Activated CD8-positive, alpha-beta T cell treated with anti-CD3 and anti-CD28 coated beads for 36 hours (primary cell): ENCODE data around the gene TYRO3. TPM values are rescaled to one million over a fixed set of nuclear protein-coding genes. Genes with fewer than 3 reads are reported as not detected.
A peak's percentile ranks its signal among the peaks of the same experiment; 100 is the strongest.

Source experiments
- ATAC-seq: fragments of 200-7000 bp; cut with Tn5 transposase; one replicate; pipeline ENCODE4 v1.10.0; 2021; ENCODE audit warnings: mild to moderate bottlenecking, moderate library complexity
- CTCF ChIA-PET: fragments of 350-600 bp; sonication (Branson Sonifier 250); formaldehyde crosslinking; loops from one replicate; lab custom pipeline; 2021; ENCODE audit warnings: antibody characterized with exemption; lab: Charles Lee
- POLR2A ChIA-PET: fragments of 350-600 bp; sonication (Branson Sonifier 250); formaldehyde crosslinking; loops from one replicate; lab custom pipeline; 2021; ENCODE audit warnings: antibody characterized with exemption; lab: Charles Lee
- DNase-seq: peaks from one replicate; pipeline ENCODE4 v3.0.0-alpha.2; 2020
- H3K27ac Mint-ChIP-seq: one replicate; pipeline ENCODE4 v1.8.0; 2021; ENCODE audit warnings: mild to moderate bottlenecking, mixed read lengths
- H3K27me3 Mint-ChIP-seq: one replicate; pipeline ENCODE4 v1.8.0; 2021; ENCODE audit warnings: mixed read lengths
- H3K36me3 Mint-ChIP-seq: one replicate; pipeline ENCODE4 v1.8.0; 2021; ENCODE audit warnings: low read depth, mixed read lengths
- H3K4me1 Mint-ChIP-seq: one replicate; pipeline ENCODE4 v1.8.0; 2021; ENCODE audit warnings: low read depth, mixed read lengths
- H3K4me3 Mint-ChIP-seq: one replicate; pipeline ENCODE4 v1.8.0; 2021; ENCODE audit warnings: mild to moderate bottlenecking, moderate library complexity, mixed read lengths
- H3K9me3 Mint-ChIP-seq: one replicate; pipeline ENCODE4 v1.8.0; 2021; ENCODE audit warnings: mixed read lengths
- intact Hi-C: fragments of 100-400 bp; cut with micrococcal nuclease; formaldehyde crosslinking; loops from one replicate; pipeline ENCODE4 v1.10.0; 2022
- total RNA-seq, 2 experiments: library from RNA; stranded (reverse); gene quantifications; one replicate each; pipeline ENCODE4 v1.2.3, GENCODE V29; 2021
- TF ChIP-seq, protein P1 (sequence below): fragments of 200-600 bp; IDR thresholded peaks from one replicate; pipeline ENCODE4 v1.8.0; 2022; ENCODE audit warnings: antibody characterized with exemption, mild to moderate bottlenecking

TYRO3 gene
- total RNA-seq, 2 experiments from 2014 or later: 0.67 to 1.3 TPM

DNA sequence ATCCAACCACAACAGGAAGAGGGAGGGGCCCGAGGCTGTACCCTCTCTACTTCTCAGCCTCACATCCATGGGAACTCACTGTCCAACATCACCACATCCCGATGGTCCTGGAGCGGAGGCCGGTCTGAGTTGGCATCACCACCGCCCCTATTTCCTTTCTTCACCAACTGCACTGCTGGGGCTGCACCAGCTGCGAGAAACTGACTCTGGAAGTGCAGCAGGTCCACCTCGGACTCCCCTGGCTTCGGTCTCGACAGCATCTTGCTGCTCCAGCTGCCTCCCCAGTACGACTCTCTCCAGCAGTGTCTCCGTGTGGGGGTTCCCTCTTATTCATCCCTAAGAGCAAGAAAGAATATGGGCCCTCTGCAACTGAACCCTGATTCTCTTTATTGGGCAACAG is 22.1 kb upstream of the TYRO3 start:
- H3K9me3 Mint-ChIP-seq: no peaks in the 10 kb centered on the region
- TF ChIP-seq, protein P1, sequence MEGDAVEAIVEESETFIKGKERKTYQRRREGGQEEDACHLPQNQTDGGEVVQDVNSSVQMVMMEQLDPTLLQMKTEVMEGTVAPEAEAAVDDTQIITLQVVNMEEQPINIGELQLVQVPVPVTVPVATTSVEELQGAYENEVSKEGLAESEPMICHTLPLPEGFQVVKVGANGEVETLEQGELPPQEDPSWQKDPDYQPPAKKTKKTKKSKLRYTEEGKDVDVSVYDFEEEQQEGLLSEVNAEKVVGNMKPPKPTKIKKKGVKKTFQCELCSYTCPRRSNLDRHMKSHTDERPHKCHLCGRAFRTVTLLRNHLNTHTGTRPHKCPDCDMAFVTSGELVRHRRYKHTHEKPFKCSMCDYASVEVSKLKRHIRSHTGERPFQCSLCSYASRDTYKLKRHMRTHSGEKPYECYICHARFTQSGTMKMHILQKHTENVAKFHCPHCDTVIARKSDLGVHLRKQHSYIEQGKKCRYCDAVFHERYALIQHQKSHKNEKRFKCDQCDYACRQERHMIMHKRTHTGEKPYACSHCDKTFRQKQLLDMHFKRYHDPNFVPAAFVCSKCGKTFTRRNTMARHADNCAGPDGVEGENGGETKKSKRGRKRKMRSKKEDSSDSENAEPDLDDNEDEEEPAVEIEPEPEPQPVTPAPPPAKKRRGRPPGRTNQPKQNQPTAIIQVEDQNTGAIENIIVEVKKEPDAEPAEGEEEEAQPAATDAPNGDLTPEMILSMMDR: no peak
- no peaks in the 10 kb centered on the region for H3K27me3 Mint-ChIP-seq

DNA sequence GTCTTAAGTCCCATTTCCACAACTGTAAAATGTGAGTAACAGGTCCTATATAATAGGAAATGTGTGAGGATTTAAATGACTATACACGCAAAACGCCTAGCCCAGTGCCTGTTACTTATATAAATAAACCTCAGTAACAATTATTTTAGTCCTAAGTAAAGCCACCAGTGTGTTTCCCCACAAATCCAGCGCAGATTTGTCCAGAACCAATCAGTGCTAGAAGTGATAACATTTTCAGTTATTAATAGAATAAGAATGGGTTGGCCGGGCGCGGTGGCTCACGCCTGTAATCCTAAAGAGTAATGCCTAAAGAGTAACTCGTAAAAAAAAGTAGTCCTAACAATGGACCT is 15.5 kb upstream of the TYRO3 start:
- no peaks in the 10 kb centered on the region for H3K36me3 Mint-ChIP-seq
- H3K27ac Mint-ChIP-seq: peak overlapping the region; percentile 93
- peaks cover 2% of the 10 kb centered on the region for H3K27me3 Mint-ChIP-seq
- intact Hi-C loops: no loop called here
- POLR2A ChIA-PET: interaction anchor here (0.6 to 2.5 kb wide), 7 partner anchors 12 to 417 kb away, joined by 3 to 11 read pairs (median 6); no protein-coding TSS in a partner anchor
- peak; percentile 9 for ATAC-seq
- peaks cover 15% of the 10 kb centered on the region for H3K4me1 Mint-ChIP-seq
- CTCF ChIA-PET: interaction anchor here (1.1 to 4.1 kb wide), 4 partner anchors 13 to 78 kb away, joined by 3 to 20 read pairs (median 9); no protein-coding TSS in a partner anchor
- DNase-seq: no peak
- peak overlapping the region; percentile 97 for H3K4me3 Mint-ChIP-seq
- TF ChIP-seq, protein P1: no peak
- no peaks in the 10 kb centered on the region for H3K9me3 Mint-ChIP-seq

More for the DNA sequence above, 22.1 kb upstream of the TYRO3 start:
- DNase-seq (no peak), ATAC-seq (no peak)
- peaks cover 28% of the 10 kb centered on the region for H3K36me3 Mint-ChIP-seq
- H3K4me1 Mint-ChIP-seq: peaks cover 6% of the 10 kb centered on the region
- ChIA-PET POLR2A (no interaction called here), CTCF (interaction anchor here (1.6 kb wide), 1 partner anchor 71 kb away, joined by 4 read pairs; no protein-coding TSS in a partner anchor)
- intact Hi-C loops: no loop called here
- H3K27ac Mint-ChIP-seq: no peak overlapping the region
- H3K4me3 Mint-ChIP-seq: no peak overlapping the region

DNA sequence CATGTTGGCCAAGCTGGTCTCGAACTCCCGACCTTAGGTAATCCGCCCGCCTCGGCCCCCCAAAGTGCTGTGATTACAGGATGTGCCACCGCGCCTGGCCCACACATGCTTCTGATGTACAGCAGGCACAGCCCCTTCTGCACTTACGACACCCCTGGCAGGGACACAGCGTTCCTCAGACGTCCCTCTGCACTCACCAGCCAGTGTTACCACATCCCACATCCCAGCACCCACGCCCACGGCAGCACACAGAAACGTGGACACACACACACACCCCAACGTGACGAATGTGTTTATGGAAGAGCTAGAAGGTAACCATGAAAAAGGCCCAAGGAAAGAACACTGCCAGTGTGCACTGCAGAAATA is 14.4 kb upstream of the TYRO3 start:
- Mint-ChIP-seq H3K9me3 (no peaks in the 10 kb centered on the region), H3K36me3 (no peaks in the 10 kb centered on the region), H3K27me3 (peaks cover 2% of the 10 kb centered on the region), H3K27ac (peak overlapping the region; percentile 93), H3K4me1 (peaks cover 15% of the 10 kb centered on the region), H3K4me3 (peak overlapping the region; percentile 97)
- TF ChIP-seq, protein P1: no peak
- ChIA-PET CTCF (interaction anchor here (1.1 to 4.1 kb wide), 4 partner anchors 12 to 79 kb away, joined by 3 to 20 read pairs (median 9); no protein-coding TSS in a partner anchor), POLR2A (interaction anchor here (1.0 to 2.5 kb wide), 7 partner anchors 12 to 79 kb away, joined by 3 to 11 read pairs (median 6); partner anchors contain the start of gene TYRO3)
- ATAC-seq (no peak), DNase-seq (peak; percentile 45)
- intact Hi-C loops: no loop called here

DNA sequence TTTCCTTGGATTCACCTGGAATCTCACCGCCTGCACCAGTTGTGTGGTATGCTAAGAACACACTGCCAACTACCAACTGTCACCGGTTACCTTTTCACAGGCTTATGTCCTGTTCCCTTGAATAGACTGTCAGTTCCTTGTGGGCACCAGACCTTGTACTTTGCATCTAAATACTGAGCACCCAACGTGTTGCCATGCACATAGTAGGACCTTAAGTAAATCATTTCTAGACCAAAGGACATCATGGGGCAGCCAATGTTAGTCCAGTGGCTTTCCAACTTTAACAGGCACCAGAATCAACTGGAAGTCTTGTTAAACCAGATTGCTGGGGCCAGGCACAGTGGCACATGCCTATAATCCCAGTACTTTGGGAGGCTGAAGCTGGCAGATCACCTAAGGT is 13.8 kb upstream of the TYRO3 start:
- Mint-ChIP-seq H3K36me3 (no peaks in the 10 kb centered on the region), H3K4me1 (peaks cover 15% of the 10 kb centered on the region), H3K27me3 (peaks cover 2% of the 10 kb centered on the region), H3K9me3 (no peaks in the 10 kb centered on the region), H3K4me3 (peak overlapping the region; percentile 97), H3K27ac (peak overlapping the region; percentile 93)
- CTCF ChIA-PET: interaction anchor here (1.8 to 4.1 kb wide), 2 partner anchors 13 to 79 kb away, joined by 13 to 20 read pairs; no protein-coding TSS in a partner anchor
- POLR2A ChIA-PET: interaction anchor here (1.2 to 2.5 kb wide), 3 partner anchors 12 to 40 kb away, joined by 3 to 11 read pairs (median 3); partner anchors contain the start of gene TYRO3
- intact Hi-C loops: no loop called here
- TF ChIP-seq, protein P1: no peak
- ATAC-seq: no peak
- no peak for DNase-seq
